Measurements from ENCODE around the gene FKBP4.

The FKBP4 gene

DNA sequence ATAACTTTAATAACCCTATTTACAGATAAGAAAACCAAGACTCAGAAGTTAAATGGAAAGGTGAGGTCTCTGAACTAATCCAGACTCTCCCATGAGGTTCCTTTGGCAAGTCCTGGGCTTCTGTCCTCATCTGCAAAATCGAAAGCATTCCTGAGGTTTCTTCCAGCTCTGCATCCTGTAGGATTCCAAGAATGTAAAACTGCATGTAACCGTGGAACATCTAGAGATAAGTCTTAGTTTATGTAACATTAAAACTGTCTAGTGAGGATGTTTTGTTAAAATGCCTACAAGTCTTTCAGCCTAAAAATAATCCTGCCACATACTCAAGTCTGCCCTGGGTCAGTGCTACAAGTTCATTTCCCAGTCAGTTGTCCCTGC, 10.4 kb downstream of the FKBP4 start:
- no peak for TF ChIP-seq CTCF (IDR thresholded peaks at IDR 0.05; ENCODE audit: control extremely low read depth, extremely low read depth, low read depth, missing control alignments)

DNA sequence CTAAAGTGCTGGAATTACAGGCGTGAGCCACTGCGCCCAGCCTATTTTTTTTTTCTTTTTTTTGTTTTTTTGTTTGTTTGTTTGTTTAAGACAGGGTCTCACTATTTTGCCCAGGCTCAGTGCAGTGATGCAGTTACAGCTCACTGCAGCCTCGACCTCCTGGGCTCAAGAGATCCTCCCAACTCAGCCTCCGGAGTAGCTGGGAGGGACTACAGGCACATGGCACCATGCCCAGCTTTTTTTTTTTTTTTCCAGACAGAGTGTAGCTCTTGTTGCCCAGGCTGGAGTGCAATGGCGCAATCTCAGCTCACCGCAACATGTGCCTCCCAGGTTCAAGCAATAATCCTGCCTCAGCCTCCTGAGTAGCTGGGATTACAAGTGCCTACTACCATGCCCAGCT, 11.9 kb downstream of the FKBP4 start:
- DNase-seq (ENCODE audit: extremely low spot score), result no peak
- POLR2A ChIA-PET, result interaction anchor here (0.6 kb wide), 1 partner anchor 66 kb away, joined by 3 read pairs; no protein-coding TSS in a partner anchor
- no peak for TF ChIP-seq CTCF (IDR thresholded peaks at IDR 0.05; ENCODE audit: control extremely low read depth, extremely low read depth, low read depth, missing control alignments)
- CTCF ChIA-PET, result no interaction called here

More for the DNA sequence above, 10.4 kb downstream of the FKBP4 start:
- POLR2A ChIA-PET, result no interaction called here
- DNase-seq (ENCODE audit: extremely low spot score), result no peak
- CTCF ChIA-PET, result interaction anchor here (0.7 to 2.3 kb wide), 3 partner anchors 9 to 21 kb away, joined by 3 to 7 read pairs (median 3); partner anchors contain the start of gene FKBP4

GRCh38 chr12:2811801-2812200, 17.0 kb downstream of the FKBP4 start:
- POLR2A ChIA-PET, result no interaction called here
- CTCF ChIA-PET, result no interaction called here
- TF ChIP-seq CTCF (IDR thresholded peaks at IDR 0.05; ENCODE audit: control extremely low read depth, extremely low read depth, low read depth, missing control alignments), result no peak
- no peak for DNase-seq (ENCODE audit: extremely low spot score)

- TF ChIP-seq CTCF (IDR thresholded peaks at IDR 0.05; ENCODE audit: control extremely low read depth, extremely low read depth, low read depth, missing control alignments), result no peak
- DNase-seq (ENCODE audit: extremely low spot score), result peak; percentile 95
- ChIA-PET POLR2A (no interaction called here), CTCF (interaction anchor here (1.0 to 3.9 kb wide), 6 partner anchors 12 to 129 kb away, joined by 4 to 20 read pairs (median 9); partner anchors contain the start of gene FKBP4)
These were observed 17.8 kb downstream of the FKBP4 start, which contains the start of gene ITFG2 for GRCh38 chr12:2812290-2813213. TSS of gene ITFG2 (plus strand) at chr12:2812668. CDS start at chr12:2812761, 93 bp downstream.

DNA sequence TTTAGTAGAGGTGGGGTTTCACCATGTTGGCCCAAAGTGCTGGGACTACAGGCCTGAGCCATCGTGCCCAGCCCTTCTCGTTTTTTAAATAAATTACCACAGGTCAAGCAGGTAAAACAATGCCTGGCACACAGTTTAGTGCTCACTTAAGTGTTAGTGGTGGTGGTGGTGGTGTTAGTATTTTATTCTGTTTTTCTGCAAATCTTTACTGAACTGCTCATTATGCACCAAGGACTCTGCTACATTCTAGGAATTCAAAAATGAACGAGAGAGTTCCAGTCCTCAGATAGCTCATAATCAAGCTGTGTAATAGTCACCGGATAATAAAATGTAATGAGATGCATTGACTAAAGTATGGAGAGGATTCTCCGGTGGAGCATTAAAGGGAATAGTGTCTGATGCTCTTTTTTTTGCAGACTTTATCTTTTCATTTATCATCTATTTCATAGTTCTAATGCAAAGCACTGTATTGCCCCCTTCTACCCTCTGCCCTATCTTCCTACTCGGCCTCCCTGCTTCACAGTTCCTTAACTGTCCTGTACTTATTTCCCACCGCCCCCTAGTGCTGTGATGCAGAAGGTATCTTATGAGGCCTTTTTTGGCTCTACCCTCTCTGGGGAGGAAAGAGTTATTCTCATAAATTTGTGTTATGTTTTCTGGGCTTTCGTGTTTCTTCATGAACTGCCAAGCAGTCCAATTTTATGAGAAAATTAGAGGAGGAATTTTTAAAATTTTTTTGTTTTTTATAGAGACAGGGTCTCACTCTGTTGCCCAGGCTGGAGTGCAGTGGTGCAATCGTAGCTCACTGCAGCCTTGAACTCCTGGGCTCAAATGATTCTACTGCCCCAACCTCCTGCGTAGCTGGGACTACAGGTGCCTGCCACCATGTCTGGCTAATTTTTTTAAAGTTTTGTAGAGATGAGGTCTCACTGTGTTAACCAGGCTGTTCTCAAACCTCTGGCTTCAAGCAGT, 18.7 kb downstream of the FKBP4 start:
- POLR2A ChIA-PET, result no interaction called here

More for the DNA sequence above, 18.7 kb downstream of the FKBP4 start:
- CTCF ChIA-PET, result interaction anchor here (1.0 to 3.9 kb wide), 9 partner anchors 9 to 130 kb away, joined by 4 to 20 read pairs (median 5); partner anchors contain the start of gene FKBP4
- TF ChIP-seq CTCF (IDR thresholded peaks at IDR 0.05; ENCODE audit: control extremely low read depth, extremely low read depth, low read depth, missing control alignments), result peak; percentile 75
- peak; percentile 72 for DNase-seq (ENCODE audit: extremely low spot score)
